GM21723 (cell line): ENCODE measurements around the gene HDDC3.
A peak's percentile ranks its signal among the peaks of the same experiment; 100 is the strongest.

Experiments
- ATAC-seq: cut with Tn5 transposase; IDR thresholded peaks from one replicate; pipeline ENCODE4 v1.9.1; 2021; ENCODE audit warnings: mild to moderate bottlenecking, moderate library complexity; ENCODE audit not compliant: unreplicated experiment

Gene HDDC3

GRCh38 chr15:90892498-90893174 is 39.7 kb downstream of the HDDC3 start:
- no peak for ATAC-seq

DNA sequence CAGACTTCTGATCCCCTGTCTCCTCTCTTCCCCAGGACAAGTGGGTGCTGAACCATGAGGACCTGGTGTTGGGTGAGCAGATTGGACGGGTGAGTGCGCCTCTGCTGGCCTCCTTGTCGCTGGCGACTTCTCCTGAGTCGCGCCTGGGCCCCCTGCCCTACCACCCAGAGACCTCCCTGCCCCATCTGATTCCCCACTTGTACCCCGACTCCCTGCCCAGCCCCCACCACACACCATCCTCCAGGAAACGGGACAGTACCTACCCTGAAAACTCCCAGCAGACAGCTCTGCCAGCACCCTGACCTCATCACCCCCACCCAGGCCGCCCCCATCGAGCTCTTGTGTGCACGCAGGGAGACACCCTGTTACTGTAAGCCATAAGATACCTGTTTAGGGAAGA is 40.3 kb downstream of the HDDC3 start:
- ATAC-seq: no peak

DNA sequence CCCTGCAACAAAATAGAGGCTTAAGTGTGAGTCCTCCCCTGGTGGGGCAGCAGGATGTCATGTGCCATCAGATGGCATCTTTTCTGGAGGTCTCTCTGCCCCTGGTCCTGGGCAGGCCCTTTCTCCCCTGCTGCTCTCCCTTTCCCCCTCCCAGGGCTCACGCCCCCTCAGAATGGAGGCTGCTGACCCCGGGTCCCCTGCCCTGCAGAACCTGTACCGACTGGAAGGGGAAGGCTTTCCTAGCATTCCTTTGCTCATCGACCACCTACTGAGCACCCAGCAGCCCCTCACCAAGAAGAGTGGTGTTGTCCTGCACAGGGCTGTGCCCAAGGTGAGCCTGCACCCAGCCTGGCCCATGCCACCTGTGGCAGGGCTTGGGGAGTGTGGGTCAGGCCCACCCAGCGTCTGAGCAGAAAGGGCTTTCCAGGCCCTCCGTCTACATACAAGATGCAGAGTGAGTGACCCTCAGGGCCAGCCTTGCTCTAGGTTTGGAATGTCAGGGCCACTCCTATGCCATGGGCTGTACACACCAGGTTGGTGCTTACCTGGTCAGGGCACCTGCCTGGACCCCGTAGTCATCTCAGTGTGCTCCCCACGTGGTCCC is 40.9 kb downstream of the HDDC3 start:
- no peak for ATAC-seq

DNA sequence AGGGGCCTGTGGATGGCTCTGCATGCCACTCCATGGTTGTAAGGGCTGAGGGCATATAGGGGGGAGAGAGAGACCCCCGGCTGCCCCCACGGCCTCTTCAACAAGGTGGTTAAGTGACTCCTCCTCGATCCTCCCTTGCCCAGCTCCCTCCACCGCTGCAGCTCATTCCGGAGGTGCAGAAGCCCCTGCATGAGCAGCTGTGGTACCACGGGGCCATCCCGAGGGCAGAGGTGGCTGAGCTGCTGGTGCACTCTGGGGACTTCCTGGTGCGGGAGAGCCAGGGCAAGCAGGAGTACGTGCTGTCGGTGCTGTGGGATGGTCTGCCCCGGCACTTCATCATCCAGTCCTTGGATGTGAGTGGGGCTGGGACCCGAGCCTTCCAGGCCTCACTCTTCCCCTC is 41.5 kb downstream of the HDDC3 start:
- no peak for ATAC-seq

DNA sequence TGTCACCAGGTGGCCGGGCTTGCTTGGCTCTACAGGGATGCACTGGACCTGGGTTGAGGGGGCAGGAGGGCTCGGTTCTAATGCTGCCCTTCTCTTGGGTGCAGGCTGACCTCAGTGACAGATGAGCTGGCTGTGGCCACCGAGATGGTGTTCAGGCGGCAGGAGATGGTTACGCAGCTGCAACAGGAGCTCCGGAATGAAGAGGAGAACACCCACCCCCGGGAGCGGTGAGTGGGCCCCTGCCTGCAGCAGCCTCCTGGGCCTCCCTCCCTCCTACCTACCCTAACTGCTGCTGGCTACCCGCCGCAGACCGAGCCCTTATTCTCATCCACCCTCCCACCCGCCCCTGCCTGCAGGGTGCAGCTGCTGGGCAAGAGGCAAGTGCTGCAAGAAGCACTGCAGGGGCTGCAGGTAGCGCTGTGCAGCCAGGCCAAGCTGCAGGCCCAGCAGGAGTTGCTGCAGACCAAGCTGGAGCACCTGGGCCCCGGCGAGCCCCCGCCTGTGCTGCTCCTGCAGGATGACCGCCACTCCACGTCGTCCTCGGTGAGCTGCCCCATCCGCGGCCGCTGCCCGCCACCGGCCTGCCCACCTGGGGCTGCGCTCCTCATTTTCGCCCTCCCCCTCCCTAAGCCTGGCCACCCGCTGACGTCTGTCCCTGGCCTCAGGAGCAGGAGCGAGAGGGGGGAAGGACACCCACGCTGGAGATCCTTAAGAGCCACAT is 42.5 kb downstream of the HDDC3 start:
- no peak for ATAC-seq

GRCh38 chr15:90889313-90889730 is 43.0 kb downstream of the HDDC3 start:
- ATAC-seq: no peak

DNA sequence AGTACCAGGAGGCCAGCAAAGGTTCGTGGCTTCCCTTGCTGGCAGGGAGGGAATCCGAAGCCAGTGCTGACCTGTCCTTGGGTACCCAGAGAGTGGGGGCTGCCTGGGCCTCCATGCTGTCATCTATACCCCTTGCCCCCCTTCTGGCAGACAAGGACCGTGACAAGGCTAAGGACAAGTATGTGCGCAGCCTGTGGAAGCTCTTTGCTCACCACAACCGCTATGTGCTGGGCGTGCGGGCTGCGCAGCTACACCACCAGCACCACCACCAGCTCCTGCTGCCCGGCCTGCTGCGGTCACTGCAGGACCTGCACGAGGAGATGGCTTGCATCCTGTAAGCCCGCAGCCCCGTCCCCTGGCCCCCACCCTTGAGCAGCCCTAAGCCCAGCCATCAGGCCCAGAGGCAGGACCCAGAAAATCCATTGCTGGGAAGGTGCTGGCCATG is 45.3 kb downstream of the HDDC3 start:
- no peak for ATAC-seq

GRCh38 chr15:90886291-90886614 is 46.1 kb downstream of the HDDC3 start:
- ATAC-seq: no peak

DNA sequence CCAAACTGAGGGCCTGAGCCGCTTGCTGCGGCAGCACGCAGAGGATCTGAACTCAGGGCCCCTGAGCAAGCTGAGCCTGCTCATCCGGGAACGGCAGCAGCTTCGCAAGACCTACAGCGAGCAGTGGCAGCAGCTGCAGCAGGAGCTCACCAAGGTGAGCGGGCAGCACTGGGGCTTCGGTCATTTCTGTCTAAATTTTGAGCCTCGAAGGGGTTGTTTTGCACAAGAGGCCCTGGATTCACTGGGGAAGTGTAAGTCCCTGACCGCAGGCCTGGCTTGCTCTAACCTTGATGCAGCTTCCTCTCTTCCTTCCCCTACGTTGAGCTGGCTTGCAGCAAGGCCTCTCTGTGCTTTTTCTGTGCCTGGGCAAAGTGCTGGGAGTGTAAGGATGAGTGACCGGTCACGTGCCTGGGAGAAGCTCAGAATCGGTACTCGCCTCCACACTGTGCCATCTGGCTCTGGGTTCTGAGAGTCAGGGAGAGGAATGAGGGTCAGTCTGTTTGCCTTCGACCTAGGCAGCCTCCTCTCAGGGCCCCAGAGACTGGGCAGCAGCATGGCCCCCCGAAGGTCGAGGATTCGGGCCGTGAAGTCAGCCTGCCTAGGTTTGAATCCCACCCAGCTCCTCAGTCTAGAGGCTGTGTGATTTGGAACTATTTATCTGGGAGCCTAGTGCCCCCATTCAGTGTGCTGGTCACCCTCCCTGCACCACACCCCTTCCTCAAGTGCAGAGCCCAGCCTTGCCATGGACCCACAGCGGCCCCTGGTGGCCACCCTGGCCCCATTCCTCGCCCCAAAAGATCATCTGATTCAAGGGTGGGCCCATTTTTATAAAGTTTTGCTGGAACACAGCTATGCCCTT is 46.7 kb downstream of the HDDC3 start:
- ATAC-seq: peak; percentile 52

DNA sequence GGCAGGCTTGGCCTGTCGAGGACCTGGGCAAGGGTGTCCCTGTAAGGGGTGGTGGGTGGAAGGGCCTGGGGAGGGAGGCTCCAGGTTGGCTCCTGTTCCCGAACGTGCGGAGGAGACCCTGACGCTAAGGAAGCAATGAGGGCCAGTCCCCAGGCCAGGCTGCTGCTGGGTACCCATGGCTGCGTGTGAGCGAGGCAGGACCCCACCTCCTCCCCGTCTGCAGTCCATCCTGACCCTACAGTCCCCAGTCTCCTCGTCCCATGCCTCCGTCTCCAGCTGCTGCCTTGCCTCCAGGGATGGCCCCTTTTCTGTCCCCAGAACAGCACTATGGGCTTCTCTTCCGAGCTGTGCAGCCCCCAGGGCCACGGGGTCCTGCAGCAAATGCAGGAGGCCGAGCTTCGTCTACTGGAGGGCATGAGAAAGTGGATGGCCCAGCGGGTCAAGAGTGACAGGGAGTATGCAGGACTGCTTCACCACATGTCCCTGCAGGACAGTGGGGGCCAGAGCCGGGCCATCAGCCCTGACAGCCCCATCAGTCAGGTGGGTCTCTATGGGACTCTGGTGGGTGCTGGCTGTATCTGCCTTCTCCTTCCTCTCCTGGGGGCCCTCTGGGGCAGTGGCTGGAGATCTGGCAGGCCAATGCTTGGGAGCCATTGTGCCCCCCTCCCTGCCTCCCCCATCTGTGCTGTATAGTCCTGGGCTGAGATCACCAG is 47.5 kb downstream of the HDDC3 start:
- no peak for ATAC-seq

DNA sequence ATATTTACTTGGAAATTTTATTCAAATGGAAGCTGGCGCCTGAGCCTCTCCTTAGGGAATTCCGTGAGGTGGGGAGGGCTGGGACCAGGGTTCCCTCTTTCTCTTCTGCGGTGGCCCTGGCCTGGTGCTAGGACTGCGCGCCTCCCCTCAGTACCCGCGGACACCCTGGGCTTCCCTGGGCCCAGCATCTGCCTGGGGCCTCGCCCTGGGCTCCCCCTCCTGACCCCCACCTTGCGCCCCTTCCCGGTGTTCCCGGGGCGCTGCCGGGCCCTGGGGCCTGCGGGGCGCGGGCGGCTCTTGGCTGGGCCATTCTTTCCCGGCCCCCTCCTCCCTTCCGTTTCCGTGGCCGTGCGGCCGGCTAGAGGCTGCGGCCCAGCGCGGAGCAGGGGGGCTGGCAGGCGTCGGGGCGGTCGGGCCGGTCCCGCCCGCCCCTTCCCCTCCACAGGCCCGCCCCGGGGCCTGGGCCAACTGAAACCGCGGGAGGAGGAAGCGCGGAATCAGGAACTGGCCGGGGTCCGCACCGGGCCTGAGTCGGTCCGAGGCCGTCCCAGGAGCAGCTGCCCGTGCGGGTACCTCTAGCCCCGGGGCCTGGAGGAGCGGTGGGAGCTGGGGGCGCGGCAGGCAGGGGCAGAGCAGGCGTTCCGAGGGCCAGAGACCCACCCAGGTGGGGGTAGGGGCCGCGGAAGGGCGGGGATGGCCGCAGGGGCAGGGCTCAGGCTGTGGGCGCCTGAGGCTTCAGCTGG is 48.2 kb downstream of the HDDC3 start, which contains the start of gene FES:
TSS of gene FES (plus strand) at position 529 of the 743 bp plus-strand sequence. CDS start 542 bp downstream, outside the sequence.
- no peak for ATAC-seq

DNA sequence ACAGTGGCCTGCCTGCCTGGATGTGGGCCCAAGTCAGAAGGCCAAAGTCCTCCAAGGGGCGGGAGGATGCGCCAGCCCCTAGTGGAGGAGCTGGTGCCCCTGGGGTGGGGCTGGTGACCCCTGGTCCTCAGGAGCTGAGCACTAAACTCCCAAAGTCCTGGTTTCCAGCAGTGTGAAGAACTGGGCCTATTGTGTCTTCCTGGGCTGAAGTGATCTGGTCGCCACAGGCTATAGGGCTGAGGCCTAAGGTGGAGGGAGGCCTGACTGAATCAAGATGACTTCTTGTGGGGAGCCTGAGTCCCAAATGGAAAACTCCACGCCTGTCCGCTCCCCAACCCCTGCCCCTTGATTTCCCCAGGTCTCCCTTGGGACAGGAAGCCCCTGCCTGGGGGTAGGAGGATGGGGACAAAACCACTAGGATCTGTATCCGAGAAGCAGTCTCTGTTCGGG is 48.8 kb downstream of the HDDC3 start:
- no peak for ATAC-seq

DNA sequence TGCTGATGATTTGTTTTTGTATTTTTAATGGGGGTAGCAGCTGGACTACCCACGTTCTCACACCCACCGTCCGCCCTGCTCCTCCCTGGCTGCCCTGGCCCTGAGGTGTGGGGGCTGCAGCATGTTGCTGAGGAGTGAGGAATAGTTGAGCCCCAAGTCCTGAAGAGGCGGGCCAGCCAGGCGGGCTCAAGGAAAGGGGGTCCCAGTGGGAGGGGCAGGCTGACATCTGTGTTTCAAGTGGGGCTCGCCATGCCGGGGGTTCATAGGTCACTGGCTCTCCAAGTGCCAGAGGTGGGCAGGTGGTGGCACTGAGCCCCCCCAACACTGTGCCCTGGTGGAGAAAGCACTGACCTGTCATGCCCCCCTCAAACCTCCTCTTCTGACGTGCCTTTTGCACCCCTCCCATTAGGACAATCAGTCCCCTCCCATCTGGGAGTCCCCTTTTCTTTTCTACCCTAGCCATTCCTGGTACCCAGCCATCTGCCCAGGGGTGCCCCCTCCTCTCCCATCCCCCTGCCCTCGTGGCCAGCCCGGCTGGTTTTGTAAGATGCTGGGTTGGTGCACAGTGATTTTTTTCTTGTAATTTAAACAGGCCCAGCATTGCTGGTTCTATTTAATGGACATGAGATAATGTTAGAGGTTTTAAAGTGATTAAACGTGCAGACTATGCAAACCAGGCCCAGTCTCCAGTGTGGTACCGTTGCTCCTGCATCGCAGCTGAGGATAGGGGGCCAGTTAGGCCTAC is 49.4 kb downstream of the HDDC3 start:
- no peak for ATAC-seq

GRCh38 chr15:90881978-90882721 is 50.2 kb downstream of the HDDC3 start:
- ATAC-seq: no peak

GRCh38 chr15:90881181-90881977 is 51.0 kb downstream of the HDDC3 start:
- ATAC-seq: no peak

- no peak for ATAC-seq
Measured at GRCh38 chr15:90880381-90881145, 51.8 kb downstream of the HDDC3 start.
